Natural killer cell (primary cell): ENCODE measurements around the gene TPSB2. TPM values are rescaled to one million over a fixed set of nuclear protein-coding genes. Genes with fewer than 3 reads are reported as not detected.

Source experiments
- ATAC-seq, 3 donors: fragments of 150-1000 bp in 2 of 3; fragments of 200-7000 bp in 1 of 3; cut with Tn5 transposase; 1 replicate in 1 of 3; 2 replicates in 2 of 3; pipeline ENCODE4 v1.10.0; 2021; ENCODE audit warnings: mild to moderate bottlenecking in 2 of 3, moderate library complexity in 2 of 3
- DNase-seq, 2 donors: peaks; one replicate each; pipeline versions ENCODE4 v3.0.0 to v3.0.0-alpha.2; 2013 to 2021; ENCODE audit warnings: mixed read lengths in 1 of 2
- H3K27ac ChIP-seq: one replicate; pipeline ENCODE4 v1.5.1; 2013; ENCODE audit warnings: mild to moderate bottlenecking, low read length
- H3K27me3 ChIP-seq: one replicate; pipeline ENCODE4 v1.6.1; 2013; ENCODE audit warnings: low read length; ENCODE audit not compliant: control insufficient read depth, insufficient read depth
- H3K36me3 ChIP-seq: one replicate; pipeline ENCODE4 v1.6.1; 2013; ENCODE audit warnings: low read length; ENCODE audit not compliant: control insufficient read depth, insufficient read depth
- H3K4me1 ChIP-seq: one replicate; pipeline ENCODE4 v1.6.1; 2013; ENCODE audit warnings: low read length; ENCODE audit not compliant: control insufficient read depth, insufficient read depth
- H3K4me3 ChIP-seq: one replicate; pipeline ENCODE4 v1.5.1; 2013; ENCODE audit warnings: low read length
- H3K9me3 ChIP-seq: one replicate; pipeline ENCODE4 v1.6.1; 2013; ENCODE audit warnings: low read length; ENCODE audit not compliant: control insufficient read depth, insufficient read depth
- H3K27ac Mint-ChIP-seq, 2 donors: one replicate each; pipeline ENCODE4 v1.8.0; 2022; ENCODE audit warnings: mild to moderate bottlenecking in 2 of 2, mixed read lengths in 2 of 2, moderate library complexity in 1 of 2
- H3K27me3 Mint-ChIP-seq, 2 donors: one replicate each; pipeline ENCODE4 v1.8.0; 2022; ENCODE audit warnings: low read depth in 2 of 2, mixed read lengths in 2 of 2
- H3K36me3 Mint-ChIP-seq: one replicate; pipeline ENCODE4 v1.8.0; 2022; ENCODE audit warnings: mixed read lengths
- H3K4me1 Mint-ChIP-seq, 2 donors: one replicate each; pipeline ENCODE4 v1.8.0; 2022; ENCODE audit warnings: mixed read lengths in 2 of 2
- H3K4me3 Mint-ChIP-seq: one replicate; pipeline ENCODE4 v1.8.0; 2022; ENCODE audit warnings: mild to moderate bottlenecking, moderate library complexity, mixed read lengths
- H3K9me3 Mint-ChIP-seq, 2 donors: one replicate each; pipeline ENCODE4 v1.8.0; 2022; ENCODE audit warnings: mixed read lengths in 2 of 2
- CTCF ChIP-seq: fragments of 200-600 bp; IDR thresholded peaks from one replicate; pipeline ENCODE4 v1.8.0; 2022; ENCODE audit warnings: antibody characterized with exemption
- WGBS: methylation state at CpG from one replicate; pipeline ENCODE4 v1.1.7; 2013; ENCODE audit warnings: missing lambda C conversion rate; ENCODE audit not compliant: insufficient coverage; 5-methylcytosine and 5-hydroxymethylcytosine counted together
- intact Hi-C: fragments of 100-400 bp; cut with micrococcal nuclease; formaldehyde crosslinking; loops from one replicate; pipeline ENCODE4 v1.14.2; 2022
- total RNA-seq, 4 donors: library from RNA; stranded (reverse); fragments of 120-200 nt in 1 of 4; gene quantifications; one replicate each; pipeline versions ENCODE4 v1.2.3 to v1.2.4, GENCODE V29; 2013 to 2022

TPSB2 gene
- total RNA-seq, 3 donors from 2014 or later (not counting 1 experiment from before 2014, with no cell fraction given), result 12.6 TPM; not detected in 2

- no peak overlapping the region for H3K4me3 Mint-ChIP-seq
- intact Hi-C loops, result no loop called here
- H3K27me3 Mint-ChIP-seq, result peaks cover under 1 to 10% of the 10 kb centered on the region in 2 donors
- TF ChIP-seq CTCF, result no peak
- no peak for DNase-seq
- Histone ChIP-seq H3K27ac (no peak overlapping the region), H3K4me1 (no peaks in the 10 kb centered on the region), H3K36me3 (no peaks in the 10 kb centered on the region), H3K27me3 (peaks cover 5% of the 10 kb centered on the region), H3K9me3 (no peaks in the 10 kb centered on the region), H3K4me3 (no peak overlapping the region)
- ATAC-seq, result no peak
- H3K9me3 Mint-ChIP-seq, result no peaks in the 10 kb centered on the region
- no peak overlapping the region for H3K27ac Mint-ChIP-seq
- no peaks in the 10 kb centered on the region for H3K4me1 Mint-ChIP-seq
- whole genome bisulfite sequencing, result 90% methylated on average over 19 of the region's 19 CpGs
- H3K36me3 Mint-ChIP-seq, result no peaks in the 10 kb centered on the region
Observed at GRCh38 chr16:1265826-1266225, 35.8 kb upstream of the TPSB2 start.

GRCh38 chr16:1265090-1265630 is 35.2 kb upstream of the TPSB2 start:
- no peak for DNase-seq
- ATAC-seq, result no peak
- TF ChIP-seq CTCF, result no peak
- Mint-ChIP-seq H3K9me3 (no peaks in the 10 kb centered on the region), H3K27ac (no peak overlapping the region), H3K36me3 (no peaks in the 10 kb centered on the region), H3K4me1 (no peaks in the 10 kb centered on the region), H3K4me3 (no peak overlapping the region), H3K27me3 (peaks cover 7 to 15% of the 10 kb centered on the region in 2 donors)
- Histone ChIP-seq H3K27ac (no peak overlapping the region), H3K9me3 (no peaks in the 10 kb centered on the region), H3K27me3 (peaks cover 5% of the 10 kb centered on the region), H3K4me3 (no peak overlapping the region), H3K36me3 (no peaks in the 10 kb centered on the region), H3K4me1 (no peaks in the 10 kb centered on the region)
- intact Hi-C loops, result no loop called here
- WGBS, result 85% methylated on average over 13 of the region's 13 CpGs

- Mint-ChIP-seq H3K36me3 (no peaks in the 10 kb centered on the region), H3K27ac (no peak overlapping the region), H3K27me3 (peaks cover 8 to 17% of the 10 kb centered on the region in 2 donors), H3K4me3 (no peak overlapping the region), H3K9me3 (no peaks in the 10 kb centered on the region), H3K4me1 (no peaks in the 10 kb centered on the region)
- Histone ChIP-seq H3K9me3 (no peaks in the 10 kb centered on the region), H3K27me3 (peaks cover 11% of the 10 kb centered on the region), H3K27ac (no peak overlapping the region), H3K4me3 (no peak overlapping the region), H3K4me1 (no peaks in the 10 kb centered on the region), H3K36me3 (no peaks in the 10 kb centered on the region)
- no peak for TF ChIP-seq CTCF
- intact Hi-C loops, result no loop called here
- DNase-seq (no peak), ATAC-seq (peak in 1 of 3 donors; percentile 26)
- WGBS, result 84% methylated on average over 16 of the region's 16 CpGs
Observed at GRCh38 chr16:1264345-1265089, 34.5 kb upstream of the TPSB2 start.
